Vagina (tissue), 2 donors: ENCODE results near the gene CNTROB. TPM values are rescaled to one million over a fixed set of nuclear protein-coding genes. Genes with fewer than 3 reads are reported as not detected.

Source experiments
- DNase-seq, 2 donors: peaks; one replicate each; pipeline ENCODE4 v3.0.0-alpha.2; 2017; ENCODE audit errors: extremely low spot score in 2 of 2
- H3K27ac ChIP-seq: fragments of 200-600 bp; sonication (generic); one replicate; pipeline ENCODE4 v1.5.1; 2019
- H3K27me3 ChIP-seq: fragments of 200-600 bp; sonication (generic); one replicate; pipeline ENCODE4 v1.5.1; 2019
- H3K36me3 ChIP-seq, 2 donors: fragments of 200-600 bp; sonication (generic); one replicate each; pipeline ENCODE4 v1.5.1; 2017 to 2019
- H3K4me1 ChIP-seq: fragments of 200-600 bp; sonication (generic); one replicate; pipeline ENCODE4 v1.5.1; 2019
- H3K4me3 ChIP-seq, 2 donors: fragments of 200-600 bp; sonication (generic); 1 replicate in 1 of 2; 2 replicates in 1 of 2; pipeline ENCODE4 v1.5.1; 2016 to 2019
- H3K9me3 ChIP-seq: fragments of 200-600 bp; sonication (generic); one replicate; pipeline ENCODE4 v1.5.1; 2019
- CTCF ChIP-seq, 3 experiments: fragments of 450-650 bp in 2 of 3; fragments of 200-600 bp in 1 of 3; sonication (generic) in 1 of 3; IDR thresholded peaks; one replicate each; pipeline ENCODE4 v1.5.1; 2017 to 2019; ENCODE audit warnings: antibody characterized with exemption in 3 of 3, mild to moderate bottlenecking in 2 of 3, moderate library complexity in 2 of 3
- POLR2A ChIP-seq, 2 donors: fragments of 450-650 bp; IDR thresholded peaks; one replicate each; pipeline ENCODE4 v1.6.1; 2017; ENCODE audit warnings: antibody characterized with exemption in 2 of 2, mild to moderate bottlenecking in 2 of 2, moderate library complexity in 2 of 2
- POLR2AphosphoS5 ChIP-seq, 2 donors: sonication (generic); formaldehyde crosslinking; IDR thresholded peaks; one replicate each; pipeline ENCODE4 v1.9.0; 2017; ENCODE audit warnings: antibody characterized with exemption in 2 of 2, mild to moderate bottlenecking in 2 of 2, low read depth in 1 of 2; ENCODE audit not compliant: insufficient read depth in 1 of 2
- intact Hi-C: fragments of 100-400 bp; cut with DNase I; formaldehyde crosslinking; loops from one replicate; pipeline ENCODE4 v1.15.1; 2023
- total RNA-seq: library from RNA; depleted of rRNA; stranded (reverse); fragments of >200 nt; gene quantifications from one replicate; pipeline ENCODE4 v1.2.3, GENCODE V29; 2016

CNTROB gene
- total RNA-seq, 1 donor from 2014 or later, result 20.9 TPM

- H3K36me3 ChIP-seq, result peaks cover 0 to 7% of the 10 kb centered on the region in 2 donors
- intact Hi-C loops, result loop anchor here (5.0 kb wide), 1 partner anchor 33 kb away; no protein-coding TSS in a partner anchor
Observed at GRCh38 chr17:7885367-7886226, 46.4 kb upstream of the CNTROB start.

GRCh38 chr17:7886227-7887037, 45.6 kb upstream of the CNTROB start:
- TF ChIP-seq POLR2A (IDR thresholded peaks at IDR 0.05) (no peak), POLR2AphosphoS5 (IDR thresholded peaks at IDR 0.05; ENCODE audit: insufficient read depth in 1 of 2, low read depth in 1 of 2) (no peak), CTCF (IDR thresholded peaks at IDR 0.05) (no peak)
- peaks cover 0 to 10% of the 10 kb centered on the region in 2 donors for H3K36me3 ChIP-seq
- peak overlapping the region; percentile 98 for H3K27ac ChIP-seq
- H3K4me1 ChIP-seq, result peaks cover 61% of the 10 kb centered on the region
- no peaks in the 10 kb centered on the region for H3K9me3 ChIP-seq
- H3K27me3 ChIP-seq, result no peaks in the 10 kb centered on the region
- intact Hi-C loops, result loop anchor here (5.0 kb wide), 1 partner anchor 34 kb away; no protein-coding TSS in a partner anchor
- peak overlapping the region; percentile 56 to 86 for H3K4me3 ChIP-seq
- peak in 1 of 2 donors; percentile 90 for DNase-seq

More at GRCh38 chr17:7885367-7886226, 46.4 kb upstream of the CNTROB start:
- peak overlapping the region; percentile 98 for H3K27ac ChIP-seq
- H3K27me3 ChIP-seq, result no peaks in the 10 kb centered on the region
- no peaks in the 10 kb centered on the region for H3K9me3 ChIP-seq
- peaks cover 69% of the 10 kb centered on the region for H3K4me1 ChIP-seq
- DNase-seq, result no peak
- peak overlapping the region; percentile 56 to 86 for H3K4me3 ChIP-seq
- TF ChIP-seq POLR2A (IDR thresholded peaks at IDR 0.05), result no peak
- no peak for TF ChIP-seq CTCF (IDR thresholded peaks at IDR 0.05)
- peak in 1 of 2 donors; percentile 79 for TF ChIP-seq POLR2AphosphoS5 (IDR thresholded peaks at IDR 0.05; ENCODE audit: insufficient read depth in 1 of 2, low read depth in 1 of 2)

GRCh38 chr17:7887038-7887481, 44.9 kb upstream of the CNTROB start:
- TF ChIP-seq POLR2A (IDR thresholded peaks at IDR 0.05) (no peak), CTCF (IDR thresholded peaks at IDR 0.05) (no peak), POLR2AphosphoS5 (IDR thresholded peaks at IDR 0.05; ENCODE audit: insufficient read depth in 1 of 2, low read depth in 1 of 2) (no peak)
- intact Hi-C loops, result loop anchor here (5.0 kb wide), 1 partner anchor 35 kb away; no protein-coding TSS in a partner anchor
- DNase-seq, result no peak
- Histone ChIP-seq H3K27me3 (no peaks in the 10 kb centered on the region), H3K4me1 (peaks cover 55% of the 10 kb centered on the region), H3K4me3 (peak overlapping the region; percentile 56 to 86), H3K27ac (peak overlapping the region; percentile 98), H3K9me3 (no peaks in the 10 kb centered on the region), H3K36me3 (peaks cover 0 to 16% of the 10 kb centered on the region in 2 donors)

- TF ChIP-seq POLR2AphosphoS5 (IDR thresholded peaks at IDR 0.05; ENCODE audit: insufficient read depth in 1 of 2, low read depth in 1 of 2), result peak; percentile 68 to 87
- TF ChIP-seq POLR2A (IDR thresholded peaks at IDR 0.05), result peak in 1 of 2 donors; percentile 40
- no peak for TF ChIP-seq CTCF (IDR thresholded peaks at IDR 0.05)
- DNase-seq, result peak in 1 of 2 donors; percentile 95
- H3K9me3 ChIP-seq, result no peaks in the 10 kb centered on the region
- H3K4me3 ChIP-seq, result peak overlapping the region; percentile 56 to 86
- peaks cover 0 to 19% of the 10 kb centered on the region in 2 donors for H3K36me3 ChIP-seq
- peak overlapping the region; percentile 98 for H3K27ac ChIP-seq
- H3K4me1 ChIP-seq, result peaks cover 49% of the 10 kb centered on the region
- H3K27me3 ChIP-seq, result no peaks in the 10 kb centered on the region
- intact Hi-C loops, result loop anchor here (5.0 kb wide), 1 partner anchor 35 kb away; no protein-coding TSS in a partner anchor
Observed at GRCh38 chr17:7887482-7888183, 44.4 kb upstream of the CNTROB start.
